ENCODE results near the gene PAWR. TPM values are rescaled to one million over a fixed set of nuclear protein-coding genes. Genes with fewer than 3 reads are reported as not detected.
A peak's percentile ranks its signal among the peaks of the same experiment; 100 is the strongest.
"Not testable (repeated sequence)": the region's sequence is repeated elsewhere in the genome, so short reads cannot be mapped to it uniquely, and the experiment has no call there.

PAWR gene
- total RNA-seq, 2 donors from 2014 or later: 23.7 to 26.1 TPM

GRCh38 chr12:79688376-79689060 lies 2.2 kb downstream of the PAWR start:
- ATAC-seq: no peak
- intact Hi-C loops (cut with DNase I): no loop called here
- no peak for DNase-seq

- DNase-seq (no peak), ATAC-seq (no peak)
- intact Hi-C loops (cut with DNase I): no loop called here
Measured at GRCh38 chr12:79687711-79688260, 3.0 kb downstream of the PAWR start.

- intact Hi-C loops (cut with DNase I): no loop called here
- no peak for ATAC-seq
- DNase-seq: no peak
Measured at GRCh38 chr12:79686171-79686570, 4.6 kb downstream of the PAWR start.

- peak in 1 of 2 donors; percentile 63 for ATAC-seq
- intact Hi-C loops (cut with DNase I): no loop called here
- DNase-seq: no peak
Measured at GRCh38 chr12:79685068-79685467, 5.7 kb downstream of the PAWR start.

- intact Hi-C loops (cut with DNase I); DNase-seq; ATAC-seq: not testable (repeated sequence)
Measured at GRCh38 chr12:79684338-79684737, 6.4 kb downstream of the PAWR start.

- no peak for DNase-seq
- no peak for ATAC-seq
- intact Hi-C loops (cut with DNase I): no loop called here
Measured at GRCh38 chr12:79682593-79682992, 8.2 kb downstream of the PAWR start.

- ATAC-seq (peak in 1 of 2 donors; percentile 60), DNase-seq (no peak)
- intact Hi-C loops (cut with DNase I): no loop called here
Measured at GRCh38 chr12:79681008-79681590, 9.7 kb downstream of the PAWR start.

- no peak for ATAC-seq
- no peak for DNase-seq
- intact Hi-C loops (cut with DNase I): no loop called here
Measured at GRCh38 chr12:79680051-79680450, 10.7 kb downstream of the PAWR start.

GRCh38 chr12:79678306-79678705 lies 12.5 kb downstream of the PAWR start:
- intact Hi-C loops (cut with DNase I): no loop called here
- no peak for ATAC-seq
- no peak for DNase-seq

GRCh38 chr12:79677672-79678071 lies 13.1 kb downstream of the PAWR start:
- intact Hi-C loops (cut with DNase I): no loop called here
- no peak for DNase-seq
- ATAC-seq: no peak

GRCh38 chr12:79676579-79676978 lies 14.2 kb downstream of the PAWR start:
- DNase-seq: no peak
- no peak for ATAC-seq
- intact Hi-C loops (cut with DNase I): no loop called here

- no peak for ATAC-seq
- no peak for DNase-seq
- intact Hi-C loops (cut with DNase I): no loop called here
Measured at GRCh38 chr12:79674629-79675028, 16.1 kb downstream of the PAWR start.

- no peak for DNase-seq
- intact Hi-C loops (cut with DNase I): no loop called here
- no peak for ATAC-seq
Measured at GRCh38 chr12:79673354-79673753, 17.4 kb downstream of the PAWR start.

GRCh38 chr12:79668113-79668512 lies 22.7 kb downstream of the PAWR start:
- intact Hi-C loops (cut with DNase I): no loop called here
- DNase-seq (no peak), ATAC-seq (no peak)

GRCh38 chr12:79665212-79665887 lies 25.4 kb downstream of the PAWR start:
- ATAC-seq: no peak
- intact Hi-C loops (cut with DNase I): no loop called here
- DNase-seq: no peak

GRCh38 chr12:79664518-79664917 lies 26.2 kb downstream of the PAWR start:
- no peak for ATAC-seq

GRCh38 chr12:79662046-79662811 lies 28.5 kb downstream of the PAWR start:
- ATAC-seq: no peak
- intact Hi-C loops (cut with DNase I): no loop called here

More at GRCh38 chr12:79664518-79664917, 26.2 kb downstream of the PAWR start:
- intact Hi-C loops (cut with DNase I): no loop called here
- DNase-seq: no peak

GRCh38 chr12:79661629-79662028 lies 29.1 kb downstream of the PAWR start:
- DNase-seq: no peak
- ATAC-seq: no peak

More at GRCh38 chr12:79662046-79662811, 28.5 kb downstream of the PAWR start:
- no peak for DNase-seq

GRCh38 chr12:79659961-79660431 lies 30.8 kb downstream of the PAWR start:
- no peak for DNase-seq
- ATAC-seq: no peak
- intact Hi-C loops (cut with DNase I): no loop called here

More at GRCh38 chr12:79661629-79662028, 29.1 kb downstream of the PAWR start:
- intact Hi-C loops (cut with DNase I): no loop called here

Measured in left cardiac atrium (tissue), 4 donors.